SK-N-SH treated with all-trans-retinoic acid at 6 μM for 48 hours (cell line): ENCODE data around the gene PRODH2.
"Not testable (repeated sequence)": the region's sequence is repeated elsewhere in the genome, so short reads cannot be mapped to it uniquely, and the experiment has no call there.

ENCODE experiments used
- ATAC-seq: fragments of 200-7000 bp; cut with Tn5 transposase; 3 replicates; pipeline ENCODE4 v1.9.1; 2020; ENCODE audit warnings: mild to moderate bottlenecking, moderate library complexity
- ARNTL ChIP-seq: fragments of 450-650 bp; formaldehyde crosslinking; IDR thresholded peaks from 2 replicates; pipeline ENCODE4 v1.5.0; 2020; ENCODE audit warnings: low read depth, mild to moderate bottlenecking, moderate library complexity, borderline replicate concordance
- BACH2 ChIP-seq: fragments of 250-450 bp; sonication (Bioruptor Pico); IDR thresholded peaks from 2 replicates; pipeline ENCODE4 v1.9.0; 2021; ENCODE audit warnings: mild to moderate bottlenecking, borderline replicate concordance
- CSDC2 ChIP-seq: fragments of 250-450 bp; sonication (Bioruptor Pico); IDR thresholded peaks from 2 replicates; pipeline ENCODE4 v1.5.0; 2020; ENCODE audit warnings: mild to moderate bottlenecking, moderate library complexity
- GLIS3 ChIP-seq: fragments of 250-450 bp; sonication (Bioruptor Pico); IDR thresholded peaks from 2 replicates; pipeline ENCODE4 v1.5.0; 2020; ENCODE audit warnings: mild to moderate bottlenecking, moderate library complexity
- ISL1 ChIP-seq: fragments of 250-450 bp; sonication (Bioruptor Pico); IDR thresholded peaks from 2 replicates; pipeline ENCODE4 v2.1.2; 2022; ENCODE audit warnings: mild to moderate bottlenecking, moderate library complexity
- OSR1 ChIP-seq: fragments of 250-450 bp; sonication (Bioruptor Pico); IDR thresholded peaks from 2 replicates; pipeline ENCODE4 v1.8.0; 2022; ENCODE audit warnings: moderate library complexity, mild to moderate bottlenecking, inconsistent platforms
- PPARA ChIP-seq: fragments of 250-450 bp; sonication (Bioruptor Pico); IDR thresholded peaks from 2 replicates; pipeline ENCODE4 v1.5.0; 2020; ENCODE audit warnings: mild to moderate bottlenecking, borderline replicate concordance
- RARB ChIP-seq: fragments of 250-450 bp; sonication (Bioruptor Pico); IDR thresholded peaks from 2 replicates; pipeline ENCODE4 v1.8.0; 2021; ENCODE audit warnings: mild to moderate bottlenecking, moderate library complexity
- SNAI2 ChIP-seq: fragments of 250-450 bp; sonication (Bioruptor Pico); IDR thresholded peaks from 2 replicates; pipeline ENCODE4 v1.5.0; 2020; ENCODE audit warnings: mild to moderate bottlenecking, moderate library complexity
- TCF4 ChIP-seq: fragments of 250-450 bp; sonication (Bioruptor Pico); IDR thresholded peaks from 2 replicates; pipeline ENCODE4 v1.8.0; 2021; ENCODE audit warnings: mild to moderate bottlenecking, moderate library complexity, borderline replicate concordance
- TOX ChIP-seq: fragments of 250-450 bp; sonication (Bioruptor Pico); IDR thresholded peaks from 2 replicates; pipeline ENCODE4 v1.8.0; 2021; ENCODE audit warnings: mild to moderate bottlenecking, moderate library complexity, borderline replicate concordance
- ZC3H10 ChIP-seq: fragments of 250-450 bp; sonication (Bioruptor Pico); IDR thresholded peaks from 2 replicates; pipeline ENCODE4 v1.5.1; 2021; ENCODE audit warnings: mild to moderate bottlenecking, moderate library complexity
- ZFP3 ChIP-seq: fragments of 250-450 bp; sonication (Bioruptor Pico); IDR thresholded peaks from 2 replicates; pipeline ENCODE4 v1.5.0; 2020; ENCODE audit warnings: mild to moderate bottlenecking, moderate library complexity
- ZFP30 ChIP-seq: fragments of 450-650 bp; formaldehyde crosslinking; IDR thresholded peaks from 2 replicates; pipeline ENCODE4 v1.5.0; 2022; ENCODE audit warnings: mild to moderate bottlenecking, moderate library complexity
- ZNF565 ChIP-seq: fragments of 450-650 bp; formaldehyde crosslinking; conservative IDR thresholded peaks from 2 replicates; pipeline ENCODE4 v1.5.0; 2020; ENCODE audit warnings: low read depth, mild to moderate bottlenecking, moderate library complexity
- ZNF70 ChIP-seq: fragments of 450-650 bp; formaldehyde crosslinking; IDR thresholded peaks from 2 replicates; pipeline ENCODE4 v1.5.0; 2020; ENCODE audit warnings: mild to moderate bottlenecking, moderate library complexity
- ZNF8 ChIP-seq: fragments of 450-650 bp; formaldehyde crosslinking; IDR thresholded peaks from 2 replicates; pipeline ENCODE4 v1.5.0; 2020; ENCODE audit warnings: mild to moderate bottlenecking, moderate library complexity
- TF ChIP-seq, protein P1 (sequence below): fragments of 250-450 bp; sonication (Bioruptor Pico); IDR thresholded peaks from 2 replicates; pipeline ENCODE4 v1.5.1; 2020; ENCODE audit warnings: low read depth, mild to moderate bottlenecking, moderate library complexity
- TF ChIP-seq, protein P2 (sequence below): fragments of 250-450 bp; sonication (Bioruptor Pico); IDR thresholded peaks from 2 replicates; pipeline ENCODE4 v1.5.1; 2021; ENCODE audit warnings: mild to moderate bottlenecking, moderate library complexity
- TF ChIP-seq, protein P3 (sequence below): fragments of 250-450 bp; sonication (Bioruptor Pico); IDR thresholded peaks from 2 replicates; pipeline ENCODE4 v1.8.0; 2021; ENCODE audit warnings: low read depth, mild to moderate bottlenecking, moderate library complexity, borderline replicate concordance
- TF ChIP-seq, protein P4 (sequence below): fragments of 250-450 bp; sonication (Bioruptor Pico); IDR thresholded peaks from 2 replicates; pipeline ENCODE4 v1.5.0; 2020; ENCODE audit warnings: mild to moderate bottlenecking, moderate library complexity

The PRODH2 gene

DNA sequence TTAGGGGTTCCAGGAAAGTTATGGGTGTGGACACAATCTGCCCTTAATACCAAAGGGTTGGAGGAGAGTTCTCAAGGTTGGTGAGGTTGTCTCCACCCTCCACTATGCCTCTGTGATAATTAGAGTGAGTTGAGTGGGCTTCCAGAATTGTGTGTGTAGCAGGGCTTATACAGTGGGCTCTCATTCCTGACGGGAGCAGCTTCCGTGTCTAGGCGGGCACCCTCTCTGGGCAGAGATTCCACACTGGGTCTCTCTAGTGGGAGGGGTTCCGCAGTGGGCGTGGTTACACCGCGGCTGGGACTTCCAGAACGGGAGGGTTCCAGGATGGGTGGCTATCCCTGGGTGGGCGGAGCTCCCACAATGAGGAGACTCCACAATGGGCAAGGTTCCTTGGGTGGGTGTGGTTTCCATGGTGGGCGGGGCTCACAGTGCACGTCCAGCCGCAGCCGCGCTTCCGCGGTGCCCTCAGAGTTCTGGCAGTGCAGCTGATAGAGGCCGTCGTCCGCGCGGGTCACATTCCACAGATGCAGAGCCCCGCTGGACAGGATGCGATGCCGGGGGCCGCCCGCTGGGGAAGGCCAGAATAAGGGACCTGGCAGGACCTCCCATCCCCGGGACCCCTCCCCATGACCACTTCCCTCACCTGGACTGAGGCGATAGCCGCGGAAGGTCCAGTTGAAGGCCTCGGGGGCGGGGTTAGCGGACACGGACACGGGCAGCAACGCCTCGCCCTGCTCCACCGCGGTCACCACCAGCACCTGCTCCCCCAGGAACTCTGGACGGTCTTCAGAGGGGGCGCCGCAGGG is 31.2 kb upstream of the PRODH2 start:
- TF ChIP-seq BACH2 (CRISPR knock-in tag) (no peak), ZFP30 (CRISPR knock-in tag) (no peak), ZNF565 (CRISPR knock-in tag) (no peak), PPARA (CRISPR knock-in tag) (no peak), ARNTL (CRISPR knock-in tag) (no peak), GLIS3 (CRISPR knock-in tag) (no peak), TOX (CRISPR knock-in tag) (no peak), ZC3H10 (CRISPR knock-in tag) (no peak), CSDC2 (CRISPR knock-in tag) (no peak), SNAI2 (CRISPR knock-in tag) (no peak), TCF4 (CRISPR knock-in tag) (no peak), ZNF8 (CRISPR knock-in tag) (no peak), RARB (CRISPR knock-in tag) (no peak)
- TF ChIP-seq, protein P1, sequence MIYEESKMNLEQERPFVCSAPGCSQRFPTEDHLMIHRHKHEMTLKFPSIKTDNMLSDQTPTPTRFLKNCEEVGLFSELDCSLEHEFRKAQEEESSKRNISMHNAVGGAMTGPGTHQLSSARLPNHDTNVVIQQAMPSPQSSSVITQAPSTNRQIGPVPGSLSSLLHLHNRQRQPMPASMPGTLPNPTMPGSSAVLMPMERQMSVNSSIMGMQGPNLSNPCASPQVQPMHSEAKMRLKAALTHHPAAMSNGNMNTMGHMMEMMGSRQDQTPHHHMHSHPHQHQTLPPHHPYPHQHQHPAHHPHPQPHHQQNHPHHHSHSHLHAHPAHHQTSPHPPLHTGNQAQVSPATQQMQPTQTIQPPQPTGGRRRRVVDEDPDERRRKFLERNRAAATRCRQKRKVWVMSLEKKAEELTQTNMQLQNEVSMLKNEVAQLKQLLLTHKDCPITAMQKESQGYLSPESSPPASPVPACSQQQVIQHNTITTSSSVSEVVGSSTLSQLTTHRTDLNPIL (CRISPR knock-in tag): no peak
- TF ChIP-seq, protein P2, sequence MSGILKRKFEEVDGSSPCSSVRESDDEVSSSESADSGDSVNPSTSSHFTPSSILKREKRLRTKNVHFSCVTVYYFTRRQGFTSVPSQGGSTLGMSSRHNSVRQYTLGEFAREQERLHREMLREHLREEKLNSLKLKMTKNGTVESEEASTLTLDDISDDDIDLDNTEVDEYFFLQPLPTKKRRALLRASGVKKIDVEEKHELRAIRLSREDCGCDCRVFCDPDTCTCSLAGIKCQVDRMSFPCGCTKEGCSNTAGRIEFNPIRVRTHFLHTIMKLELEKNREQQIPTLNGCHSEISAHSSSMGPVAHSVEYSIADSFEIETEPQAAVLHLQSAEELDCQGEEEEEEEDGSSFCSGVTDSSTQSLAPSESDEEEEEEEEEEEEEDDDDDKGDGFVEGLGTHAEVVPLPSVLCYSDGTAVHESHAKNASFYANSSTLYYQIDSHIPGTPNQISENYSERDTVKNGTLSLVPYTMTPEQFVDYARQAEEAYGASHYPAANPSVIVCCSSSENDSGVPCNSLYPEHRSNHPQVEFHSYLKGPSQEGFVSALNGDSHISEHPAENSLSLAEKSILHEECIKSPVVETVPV (CRISPR knock-in tag): no peak
- peak; percentile 57 for ATAC-seq

DNA sequence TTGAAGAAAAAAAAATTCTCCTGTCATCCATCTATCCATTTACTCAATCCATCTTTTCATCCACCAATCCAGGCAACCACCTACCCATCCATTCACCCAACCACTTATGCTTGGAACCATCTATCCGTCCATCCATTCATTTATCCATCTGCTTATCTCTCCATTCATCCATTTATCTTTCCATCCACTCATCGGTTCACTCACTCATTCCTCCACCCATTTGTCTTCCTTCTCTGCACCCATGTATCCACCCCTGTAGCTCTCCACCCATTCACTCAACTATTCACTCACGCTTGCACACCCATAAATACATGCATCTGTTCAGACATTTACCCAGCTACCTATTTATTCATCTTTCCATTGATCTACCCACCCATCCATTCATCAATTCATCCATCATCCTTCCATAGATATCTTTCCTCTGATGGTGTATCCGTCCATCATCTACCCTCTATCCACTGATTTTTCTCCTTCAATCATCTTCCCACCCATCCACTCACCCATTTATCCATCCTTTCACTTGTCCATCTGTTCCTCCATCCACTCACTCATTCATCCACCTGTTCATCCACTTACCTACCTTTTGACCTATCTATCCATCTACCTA is 30.1 kb upstream of the PRODH2 start:
- TF ChIP-seq, protein P1 (CRISPR knock-in tag): no peak
- TF ChIP-seq, protein P3, sequence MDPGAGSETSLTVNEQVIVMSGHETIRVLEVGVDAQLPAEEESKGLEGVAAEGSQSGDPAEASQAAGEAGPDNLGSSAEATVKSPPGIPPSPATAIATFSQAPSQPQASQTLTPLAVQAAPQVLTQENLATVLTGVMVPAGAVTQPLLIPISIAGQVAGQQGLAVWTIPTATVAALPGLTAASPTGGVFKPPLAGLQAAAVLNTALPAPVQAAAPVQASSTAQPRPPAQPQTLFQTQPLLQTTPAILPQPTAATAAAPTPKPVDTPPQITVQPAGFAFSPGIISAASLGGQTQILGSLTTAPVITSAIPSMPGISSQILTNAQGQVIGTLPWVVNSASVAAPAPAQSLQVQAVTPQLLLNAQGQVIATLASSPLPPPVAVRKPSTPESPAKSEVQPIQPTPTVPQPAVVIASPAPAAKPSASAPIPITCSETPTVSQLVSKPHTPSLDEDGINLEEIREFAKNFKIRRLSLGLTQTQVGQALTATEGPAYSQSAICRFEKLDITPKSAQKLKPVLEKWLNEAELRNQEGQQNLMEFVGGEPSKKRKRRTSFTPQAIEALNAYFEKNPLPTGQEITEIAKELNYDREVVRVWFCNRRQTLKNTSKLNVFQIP (CRISPR knock-in tag): no peak
- TF ChIP-seq ZNF70 (CRISPR knock-in tag): no peak
- no peak for ATAC-seq

DNA sequence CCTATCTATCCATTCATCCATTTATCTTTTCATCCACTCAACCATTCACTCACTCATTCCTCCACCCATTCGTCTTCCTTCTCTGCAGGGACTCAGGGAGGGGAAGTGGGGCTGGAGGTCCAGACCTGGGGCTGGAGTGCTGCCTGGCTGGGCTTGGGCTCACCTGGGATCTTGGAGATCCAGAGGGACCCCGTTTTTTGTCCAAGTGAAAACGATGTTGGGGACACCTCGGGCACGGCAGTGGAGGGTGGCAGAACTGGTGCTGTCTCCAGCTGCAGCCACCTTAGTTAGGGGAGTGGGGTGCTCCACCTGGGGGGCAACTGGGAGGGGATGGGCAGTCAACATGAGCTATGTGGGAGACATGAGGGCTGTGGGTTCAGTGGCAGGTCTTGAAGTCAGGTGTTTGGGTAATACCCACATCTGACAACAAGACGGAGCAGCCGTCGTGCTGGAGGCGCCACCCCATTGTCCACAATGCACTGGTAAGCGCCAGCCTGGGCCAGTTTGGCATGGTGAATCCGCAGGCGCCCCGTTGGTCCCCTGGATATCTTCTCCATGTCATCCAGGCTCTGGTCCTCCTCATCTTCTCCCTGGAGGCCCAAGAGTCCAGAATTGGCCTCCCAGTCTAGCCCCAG is 29.4 kb upstream of the PRODH2 start:
- ATAC-seq: no peak
- TF ChIP-seq, protein P4, sequence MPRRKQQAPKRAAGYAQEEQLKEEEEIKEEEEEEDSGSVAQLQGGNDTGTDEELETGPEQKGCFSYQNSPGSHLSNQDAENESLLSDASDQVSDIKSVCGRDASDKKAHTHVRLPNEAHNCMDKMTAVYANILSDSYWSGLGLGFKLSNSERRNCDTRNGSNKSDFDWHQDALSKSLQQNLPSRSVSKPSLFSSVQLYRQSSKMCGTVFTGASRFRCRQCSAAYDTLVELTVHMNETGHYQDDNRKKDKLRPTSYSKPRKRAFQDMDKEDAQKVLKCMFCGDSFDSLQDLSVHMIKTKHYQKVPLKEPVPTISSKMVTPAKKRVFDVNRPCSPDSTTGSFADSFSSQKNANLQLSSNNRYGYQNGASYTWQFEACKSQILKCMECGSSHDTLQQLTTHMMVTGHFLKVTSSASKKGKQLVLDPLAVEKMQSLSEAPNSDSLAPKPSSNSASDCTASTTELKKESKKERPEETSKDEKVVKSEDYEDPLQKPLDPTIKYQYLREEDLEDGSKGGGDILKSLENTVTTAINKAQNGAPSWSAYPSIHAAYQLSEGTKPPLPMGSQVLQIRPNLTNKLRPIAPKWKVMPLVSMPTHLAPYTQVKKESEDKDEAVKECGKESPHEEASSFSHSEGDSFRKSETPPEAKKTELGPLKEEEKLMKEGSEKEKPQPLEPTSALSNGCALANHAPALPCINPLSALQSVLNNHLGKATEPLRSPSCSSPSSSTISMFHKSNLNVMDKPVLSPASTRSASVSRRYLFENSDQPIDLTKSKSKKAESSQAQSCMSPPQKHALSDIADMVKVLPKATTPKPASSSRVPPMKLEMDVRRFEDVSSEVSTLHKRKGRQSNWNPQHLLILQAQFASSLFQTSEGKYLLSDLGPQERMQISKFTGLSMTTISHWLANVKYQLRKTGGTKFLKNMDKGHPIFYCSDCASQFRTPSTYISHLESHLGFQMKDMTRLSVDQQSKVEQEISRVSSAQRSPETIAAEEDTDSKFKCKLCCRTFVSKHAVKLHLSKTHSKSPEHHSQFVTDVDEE (CRISPR knock-in tag): no peak
- no peak for TF ChIP-seq GLIS3 (CRISPR knock-in tag)
- no peak for TF ChIP-seq SNAI2 (CRISPR knock-in tag)
- no peak for TF ChIP-seq TOX (CRISPR knock-in tag)
- TF ChIP-seq, protein P2 (CRISPR knock-in tag): no peak
- no peak for TF ChIP-seq ZFP3 (CRISPR knock-in tag)
- no peak for TF ChIP-seq ZNF565 (CRISPR knock-in tag)
- no peak for TF ChIP-seq ARNTL (CRISPR knock-in tag)
- no peak for TF ChIP-seq BACH2 (CRISPR knock-in tag)
- TF ChIP-seq ISL1: no peak
- TF ChIP-seq ZNF70 (CRISPR knock-in tag): no peak
- TF ChIP-seq OSR1 (CRISPR knock-in tag): no peak
- no peak for TF ChIP-seq CSDC2 (CRISPR knock-in tag)

DNA sequence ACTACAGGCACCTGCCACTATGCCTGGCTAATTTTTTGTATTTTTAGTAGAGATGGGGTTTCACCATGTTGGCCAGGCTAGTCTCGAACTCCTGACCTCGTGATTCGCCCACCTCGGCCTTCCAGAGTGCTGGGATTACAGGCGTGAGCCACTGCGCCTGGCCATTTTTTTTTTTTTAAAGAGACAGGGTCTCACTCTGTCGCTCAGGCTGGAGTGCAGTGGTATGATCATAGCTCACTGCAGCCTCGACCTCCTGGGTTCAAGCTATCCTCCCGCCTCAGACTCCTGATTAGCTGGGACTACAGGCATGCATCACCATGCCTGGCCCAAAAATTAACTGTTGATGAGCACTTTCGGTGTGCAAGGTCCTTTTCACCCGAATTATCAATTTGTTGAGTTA is 23.5 kb upstream of the PRODH2 start:
- not testable (repeated sequence) for ATAC-seq
